ENCODE results near the gene DESI1. TPM values are rescaled to one million over a fixed set of nuclear protein-coding genes. Genes with fewer than 3 reads are reported as not detected.
A peak's percentile ranks its signal among the peaks of the same experiment; 100 is the strongest.

DESI1 gene
- total RNA-seq, 4 donors from 2014 or later: 22.3 to 39.4 (median 29.9) TPM

- H3K4me3 ChIP-seq: no peak overlapping the region
- no peaks in the 10 kb centered on the region for H3K4me1 ChIP-seq
- no peaks in the 10 kb centered on the region for H3K27me3 ChIP-seq
- TF ChIP-seq POLR2A (IDR thresholded peaks at IDR 0.05) (no peak), CTCF (IDR thresholded peaks at IDR 0.05) (no peak)
- H3K36me3 ChIP-seq: no peaks in the 10 kb centered on the region
- no peak for DNase-seq
- H3K27ac ChIP-seq: no peak overlapping the region
- H3K9me3 ChIP-seq: no peaks in the 10 kb centered on the region
Measured at GRCh38 chr22:41612603-41613306, 8.1 kb downstream of the DESI1 start.

- DNase-seq: no peak
- H3K36me3 ChIP-seq: peaks cover 0 to 30% (median 0%) of the 10 kb centered on the region in 3 donors
- no peak overlapping the region for H3K27ac ChIP-seq
- no peak overlapping the region for H3K4me3 ChIP-seq
- H3K27me3 ChIP-seq: no peaks in the 10 kb centered on the region
- H3K4me1 ChIP-seq: no peaks in the 10 kb centered on the region
- no peak for TF ChIP-seq CTCF (IDR thresholded peaks at IDR 0.05)
- TF ChIP-seq POLR2A (IDR thresholded peaks at IDR 0.05): no peak
- H3K9me3 ChIP-seq: no peaks in the 10 kb centered on the region
Measured at GRCh38 chr22:41608386-41608785, 12.5 kb downstream of the DESI1 start.

- no peak for TF ChIP-seq POLR2A (IDR thresholded peaks at IDR 0.05)
- TF ChIP-seq CTCF (IDR thresholded peaks at IDR 0.05): no peak
- H3K36me3 ChIP-seq: peaks cover 0 to 66% (median 0%) of the 10 kb centered on the region in 3 donors
- DNase-seq: peak in 2 of 3 donors; percentile 27 to 52
- H3K27ac ChIP-seq: no peak overlapping the region
- H3K4me3 ChIP-seq: no peak overlapping the region
- H3K27me3 ChIP-seq: no peaks in the 10 kb centered on the region
- no peaks in the 10 kb centered on the region for H3K9me3 ChIP-seq
- H3K4me1 ChIP-seq: no peaks in the 10 kb centered on the region
Measured at GRCh38 chr22:41603873-41604332, 16.9 kb downstream of the DESI1 start.

GRCh38 chr22:41600976-41601375 is 19.9 kb downstream of the DESI1 start:
- no peak overlapping the region for H3K27ac ChIP-seq
- H3K36me3 ChIP-seq: peaks cover 0 to 55% (median 0%) of the 10 kb centered on the region in 3 donors
- H3K9me3 ChIP-seq: no peaks in the 10 kb centered on the region
- no peaks in the 10 kb centered on the region for H3K27me3 ChIP-seq
- no peak for DNase-seq
- H3K4me1 ChIP-seq: no peaks in the 10 kb centered on the region
- H3K4me3 ChIP-seq: no peak overlapping the region
- TF ChIP-seq POLR2A (IDR thresholded peaks at IDR 0.05) (no peak), CTCF (IDR thresholded peaks at IDR 0.05) (no peak)

GRCh38 chr22:41598891-41599635 is 21.8 kb downstream of the DESI1 start:
- Histone ChIP-seq H3K27ac (no peak overlapping the region), H3K9me3 (no peaks in the 10 kb centered on the region), H3K27me3 (no peaks in the 10 kb centered on the region), H3K4me1 (no peaks in the 10 kb centered on the region), H3K36me3 (peaks cover 0 to 41% (median 0%) of the 10 kb centered on the region in 3 donors), H3K4me3 (no peak overlapping the region)
- no peak for DNase-seq
- TF ChIP-seq POLR2A (IDR thresholded peaks at IDR 0.05) (no peak), CTCF (IDR thresholded peaks at IDR 0.05) (no peak)
